ENCODE data around the gene HIC2.
"Not testable (repeated sequence)": the region's sequence is repeated elsewhere in the genome, so short reads cannot be mapped to it uniquely, and the experiment has no call there.

HIC2 gene

DNA sequence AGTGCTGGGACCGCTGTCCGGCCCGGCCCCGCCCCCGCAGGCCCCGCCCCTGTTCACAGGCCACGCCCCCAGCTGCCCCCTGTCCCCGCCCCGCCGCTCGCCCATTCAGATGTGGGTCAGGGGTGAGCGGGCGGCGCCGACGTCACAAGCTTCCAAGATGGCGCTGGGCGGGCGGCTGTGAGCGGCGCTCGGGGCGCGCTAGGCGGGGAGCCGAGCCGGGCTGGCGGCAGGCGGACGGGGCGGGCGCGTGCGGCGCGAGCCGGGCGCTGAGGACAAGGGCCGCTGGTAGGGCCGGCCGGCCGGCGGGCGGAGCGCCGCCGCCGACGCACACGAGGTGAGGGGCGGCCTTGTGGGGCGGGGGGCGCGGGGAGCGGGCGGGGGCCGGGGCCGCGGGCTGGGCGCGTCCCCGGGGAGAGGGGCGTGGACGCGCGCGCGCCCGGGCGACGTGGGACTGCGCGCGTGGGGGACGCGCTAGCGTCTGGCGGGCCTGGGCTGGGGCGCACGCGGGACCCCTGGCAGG is at the start of gene HIC2:
HIC2 (plus strand) TSS at position 145 of the 520 bp plus-strand sequence. CDS start 25,461 bp downstream, outside the sequence.
- not testable (repeated sequence) for DNase-seq (ENCODE audit: extremely low read depth, low read depth)

- not testable (repeated sequence) for DNase-seq (ENCODE audit: extremely low read depth, low read depth)
Observed at GRCh38 chr22:21368603-21369310, 48.4 kb upstream of the HIC2 start.

DNA sequence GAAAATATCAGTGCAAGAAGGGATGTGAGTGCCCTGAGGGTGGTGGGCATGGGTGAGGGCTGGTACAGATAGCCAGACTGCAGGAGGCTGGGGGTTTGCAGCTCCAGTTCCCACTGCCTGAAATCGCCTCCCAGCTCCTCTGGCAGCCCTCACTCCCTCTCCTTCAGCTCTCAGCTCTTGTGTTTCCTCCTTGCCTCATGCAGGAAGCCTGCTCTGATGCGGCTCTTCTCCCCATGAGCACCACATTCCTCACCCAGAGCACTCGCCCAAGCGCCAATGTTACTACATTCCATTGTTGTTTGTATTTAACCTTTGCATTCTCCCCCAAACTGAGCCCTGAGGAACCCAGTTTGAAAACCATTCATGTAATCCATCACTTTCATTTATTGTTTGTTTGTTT is 41.3 kb upstream of the HIC2 start:
- DNase-seq (ENCODE audit: extremely low read depth, low read depth), result not testable (repeated sequence)

- DNase-seq (ENCODE audit: extremely low read depth, low read depth), result not testable (repeated sequence)
Observed at GRCh38 chr22:21383701-21384467, 33.3 kb upstream of the HIC2 start, which contains the start of gene RIMBP3B. Gene RIMBP3B, plus strand, starts transcription at chr22:21383751. Its CDS starts 108 bp downstream, at chr22:21383859.

DNA sequence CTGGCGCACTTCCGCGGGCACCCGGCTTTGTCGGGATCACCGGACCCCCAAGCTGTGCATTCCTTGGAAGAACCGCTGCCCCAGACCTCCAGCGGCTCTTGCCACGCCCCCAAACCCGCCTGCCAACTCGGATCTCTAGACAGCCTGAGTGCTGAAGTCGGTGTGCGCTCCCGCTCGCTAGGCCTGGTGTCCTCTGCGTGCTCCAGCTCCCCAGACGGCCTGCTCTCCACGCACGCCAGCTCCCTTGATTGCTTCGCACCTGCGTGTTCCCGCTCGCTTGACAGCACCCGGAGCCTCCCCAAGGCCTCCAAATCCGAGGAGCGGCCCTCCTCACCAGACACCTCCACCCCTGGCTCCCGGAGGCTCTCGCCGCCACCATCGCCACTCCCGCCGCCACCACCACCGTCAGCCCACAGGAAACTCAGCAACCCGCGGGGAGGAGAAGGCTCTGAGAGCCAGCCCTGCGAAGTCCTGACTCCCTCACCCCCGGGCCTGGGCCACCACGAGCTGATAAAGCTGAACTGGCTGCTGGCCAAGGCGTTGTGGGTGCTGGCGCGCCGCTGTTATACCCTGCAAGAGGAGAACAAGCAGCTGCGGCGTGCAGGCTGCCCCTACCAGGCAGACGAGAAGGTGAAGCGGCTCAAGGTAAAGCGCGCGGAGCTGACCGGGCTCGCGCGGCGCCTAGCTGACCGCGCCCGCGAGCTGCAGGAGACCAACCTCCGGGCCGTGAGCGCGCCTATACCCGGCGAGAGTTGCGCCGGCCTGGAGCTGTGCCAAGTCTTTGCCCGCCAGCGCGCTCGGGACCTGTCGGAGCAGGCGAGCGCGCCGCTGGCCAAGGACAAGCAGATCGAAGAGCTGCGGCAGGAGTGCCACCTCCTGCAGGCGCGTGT is 32.5 kb upstream of the HIC2 start:
- DNase-seq (ENCODE audit: extremely low read depth, low read depth), result not testable (repeated sequence)

DNA sequence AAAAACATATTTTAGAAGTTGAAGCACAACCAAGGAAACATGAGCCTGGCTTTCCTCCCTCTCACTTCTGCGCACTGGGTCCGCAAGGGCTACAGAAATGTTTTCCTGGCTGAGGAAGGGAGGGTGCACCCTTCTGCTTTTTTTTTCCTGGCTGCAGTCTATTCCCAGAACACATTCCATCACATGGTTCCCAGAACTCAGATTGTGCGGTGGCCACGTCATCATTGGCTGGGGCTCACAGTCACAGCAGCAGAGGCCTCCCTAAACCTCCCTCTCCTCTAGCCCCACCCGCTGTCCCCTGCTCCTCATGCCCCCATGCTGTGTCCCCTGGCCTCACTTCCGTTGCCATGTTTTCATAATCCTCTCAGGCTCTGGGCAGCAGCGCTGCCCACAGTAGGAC is 27.7 kb upstream of the HIC2 start:
- not testable (repeated sequence) for DNase-seq (ENCODE audit: extremely low read depth, low read depth)

GRCh38 chr22:21390013-21390412 is 27.2 kb upstream of the HIC2 start:
- not testable (repeated sequence) for DNase-seq (ENCODE audit: extremely low read depth, low read depth)

- not testable (repeated sequence) for DNase-seq (ENCODE audit: extremely low read depth, low read depth)
Observed at GRCh38 chr22:21394613-21395012, 22.6 kb upstream of the HIC2 start.

GRCh38 chr22:21401197-21401969 is 15.8 kb upstream of the HIC2 start:
- DNase-seq (ENCODE audit: extremely low read depth, low read depth), result not testable (repeated sequence)

- not testable (repeated sequence) for DNase-seq (ENCODE audit: extremely low read depth, low read depth)
Observed at GRCh38 chr22:21402763-21403314, 14.3 kb upstream of the HIC2 start.

GRCh38 chr22:21407139-21407538 is 10.0 kb upstream of the HIC2 start:
- DNase-seq (ENCODE audit: extremely low read depth, low read depth), result not testable (repeated sequence)

GRCh38 chr22:21407792-21408191 is 9.4 kb upstream of the HIC2 start:
- DNase-seq (ENCODE audit: extremely low read depth, low read depth), result not testable (repeated sequence)

GRCh38 chr22:21416375-21416774 is 796 bp upstream of the HIC2 start:
- not testable (repeated sequence) for DNase-seq (ENCODE audit: extremely low read depth, low read depth)

DNA sequence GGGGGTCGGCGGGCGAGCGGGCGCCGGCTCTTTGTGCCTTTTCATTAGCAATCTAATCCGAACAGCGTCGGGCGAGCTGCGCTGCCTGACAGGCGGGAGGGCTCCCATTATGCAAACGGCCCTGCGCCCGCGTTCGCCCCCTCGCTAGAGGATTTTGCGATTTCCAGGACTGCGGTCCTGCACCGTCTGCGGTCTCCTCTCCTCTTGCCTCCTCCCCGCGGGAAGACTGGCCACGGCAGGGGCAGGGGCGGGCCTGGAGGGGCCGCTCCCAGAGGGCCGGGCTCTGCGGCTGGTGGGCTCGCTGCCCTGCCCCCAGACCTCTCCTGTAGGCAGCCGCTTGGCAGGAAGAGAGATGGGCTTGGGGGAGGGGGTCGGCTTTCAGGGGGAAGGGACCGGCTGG is 682 bp downstream of the HIC2 start:
- not testable (repeated sequence) for DNase-seq (ENCODE audit: extremely low read depth, low read depth)

GRCh38 chr22:21418974-21419638 is 1.9 kb downstream of the HIC2 start:
- DNase-seq (ENCODE audit: extremely low read depth, low read depth), result not testable (repeated sequence)

DNA sequence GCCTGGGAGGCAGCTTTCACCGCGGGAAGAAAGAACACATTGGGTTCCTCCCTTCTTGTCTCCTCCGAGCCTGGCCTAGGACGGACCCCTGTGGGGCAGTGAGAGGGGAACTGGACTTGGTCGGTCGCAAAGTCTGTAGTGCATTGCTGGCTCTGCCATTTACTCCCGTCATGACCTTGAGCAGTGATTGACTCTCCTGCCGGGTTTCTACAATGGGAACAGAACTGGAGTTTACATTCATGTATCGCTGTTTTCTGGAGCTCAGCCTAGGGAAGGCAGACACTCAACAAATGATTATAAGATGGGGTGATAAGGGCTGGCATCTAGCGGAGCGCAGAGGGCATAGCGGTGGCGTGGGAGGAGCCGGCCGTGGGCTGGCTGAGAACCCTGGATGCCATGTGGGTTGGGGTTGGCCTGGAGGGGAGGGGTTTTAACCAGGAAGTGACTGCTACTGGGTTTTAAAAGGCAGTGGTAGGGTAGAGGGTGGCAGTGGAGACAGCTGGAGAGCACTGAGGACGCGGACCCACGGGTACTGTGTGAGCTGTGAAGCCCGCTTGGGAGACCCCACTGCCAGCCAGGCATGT is 3.1 kb downstream of the HIC2 start:
- DNase-seq (ENCODE audit: extremely low read depth, low read depth), result not testable (repeated sequence)

- not testable (repeated sequence) for DNase-seq (ENCODE audit: extremely low read depth, low read depth)
Observed at GRCh38 chr22:21424084-21424709, 7.0 kb downstream of the HIC2 start.

Measured in AG09319 (cell line).